Panc1 (cell line): ENCODE results near the gene MEIS3.

ENCODE experiments used
- POLR2AphosphoS5 ChIP-seq: IDR thresholded peaks from 2 replicates; pipeline ENCODE4 v1.6.1; 2012; ENCODE audit warnings: mild to moderate bottlenecking, low read depth, low read length, moderate library complexity
- TCF7L2 ChIP-seq: IDR thresholded peaks from 2 replicates; pipeline ENCODE4 v1.6.1; 2011; ENCODE audit warnings: mild to moderate bottlenecking, low read depth, low read length, inconsistent platforms
- TF ChIP-seq, protein P1 (sequence below), 2 experiments: IDR thresholded peaks; 2 replicates each; pipeline ENCODE4 v1.6.1; 2011 to 2012; ENCODE audit warnings: low read depth in 2 of 2, control low read depth in 1 of 2, low read length in 1 of 2, mild to moderate bottlenecking in 1 of 2, moderate library complexity in 1 of 2; ENCODE audit not compliant: insufficient read depth in 1 of 2
- TF ChIP-seq, protein P2 (sequence below): fragments of 450-650 bp; IDR thresholded peaks from 2 replicates; pipeline ENCODE4 v1.5.1; 2017; ENCODE audit warnings: mild to moderate bottlenecking

GRCh38 chr19:47427241-47428176, 8.2 kb upstream of the MEIS3 start:
- TF ChIP-seq, protein P1, sequence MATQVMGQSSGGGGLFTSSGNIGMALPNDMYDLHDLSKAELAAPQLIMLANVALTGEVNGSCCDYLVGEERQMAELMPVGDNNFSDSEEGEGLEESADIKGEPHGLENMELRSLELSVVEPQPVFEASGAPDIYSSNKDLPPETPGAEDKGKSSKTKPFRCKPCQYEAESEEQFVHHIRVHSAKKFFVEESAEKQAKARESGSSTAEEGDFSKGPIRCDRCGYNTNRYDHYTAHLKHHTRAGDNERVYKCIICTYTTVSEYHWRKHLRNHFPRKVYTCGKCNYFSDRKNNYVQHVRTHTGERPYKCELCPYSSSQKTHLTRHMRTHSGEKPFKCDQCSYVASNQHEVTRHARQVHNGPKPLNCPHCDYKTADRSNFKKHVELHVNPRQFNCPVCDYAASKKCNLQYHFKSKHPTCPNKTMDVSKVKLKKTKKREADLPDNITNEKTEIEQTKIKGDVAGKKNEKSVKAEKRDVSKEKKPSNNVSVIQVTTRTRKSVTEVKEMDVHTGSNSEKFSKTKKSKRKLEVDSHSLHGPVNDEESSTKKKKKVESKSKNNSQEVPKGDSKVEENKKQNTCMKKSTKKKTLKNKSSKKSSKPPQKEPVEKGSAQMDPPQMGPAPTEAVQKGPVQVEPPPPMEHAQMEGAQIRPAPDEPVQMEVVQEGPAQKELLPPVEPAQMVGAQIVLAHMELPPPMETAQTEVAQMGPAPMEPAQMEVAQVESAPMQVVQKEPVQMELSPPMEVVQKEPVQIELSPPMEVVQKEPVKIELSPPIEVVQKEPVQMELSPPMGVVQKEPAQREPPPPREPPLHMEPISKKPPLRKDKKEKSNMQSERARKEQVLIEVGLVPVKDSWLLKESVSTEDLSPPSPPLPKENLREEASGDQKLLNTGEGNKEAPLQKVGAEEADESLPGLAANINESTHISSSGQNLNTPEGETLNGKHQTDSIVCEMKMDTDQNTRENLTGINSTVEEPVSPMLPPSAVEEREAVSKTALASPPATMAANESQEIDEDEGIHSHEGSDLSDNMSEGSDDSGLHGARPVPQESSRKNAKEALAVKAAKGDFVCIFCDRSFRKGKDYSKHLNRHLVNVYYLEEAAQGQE (IDR thresholded peaks at IDR 0.05; ENCODE audit: insufficient read depth in 1 of 2, low read depth in 2 of 2, low read length in 1 of 2) = no peak
- TF ChIP-seq POLR2AphosphoS5 (no peak), TCF7L2 (no peak)
- TF ChIP-seq, protein P2, sequence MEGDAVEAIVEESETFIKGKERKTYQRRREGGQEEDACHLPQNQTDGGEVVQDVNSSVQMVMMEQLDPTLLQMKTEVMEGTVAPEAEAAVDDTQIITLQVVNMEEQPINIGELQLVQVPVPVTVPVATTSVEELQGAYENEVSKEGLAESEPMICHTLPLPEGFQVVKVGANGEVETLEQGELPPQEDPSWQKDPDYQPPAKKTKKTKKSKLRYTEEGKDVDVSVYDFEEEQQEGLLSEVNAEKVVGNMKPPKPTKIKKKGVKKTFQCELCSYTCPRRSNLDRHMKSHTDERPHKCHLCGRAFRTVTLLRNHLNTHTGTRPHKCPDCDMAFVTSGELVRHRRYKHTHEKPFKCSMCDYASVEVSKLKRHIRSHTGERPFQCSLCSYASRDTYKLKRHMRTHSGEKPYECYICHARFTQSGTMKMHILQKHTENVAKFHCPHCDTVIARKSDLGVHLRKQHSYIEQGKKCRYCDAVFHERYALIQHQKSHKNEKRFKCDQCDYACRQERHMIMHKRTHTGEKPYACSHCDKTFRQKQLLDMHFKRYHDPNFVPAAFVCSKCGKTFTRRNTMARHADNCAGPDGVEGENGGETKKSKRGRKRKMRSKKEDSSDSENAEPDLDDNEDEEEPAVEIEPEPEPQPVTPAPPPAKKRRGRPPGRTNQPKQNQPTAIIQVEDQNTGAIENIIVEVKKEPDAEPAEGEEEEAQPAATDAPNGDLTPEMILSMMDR = peak; percentile 90
